ENCODE data around the gene PLCXD3. TPM values are rescaled to one million over a fixed set of nuclear protein-coding genes. Genes with fewer than 3 reads are reported as not detected.

Gene PLCXD3
- total RNA-seq, 1 donor from 2014 or later = 0.93 TPM

GRCh38 chr5:41337216-41337615 is 173.2 kb downstream of the PLCXD3 start:
- no peaks in the 10 kb centered on the region for H3K36me3 Mint-ChIP-seq (ENCODE audit: unreplicated experiment)
- H3K9me3 Mint-ChIP-seq (ENCODE audit: unreplicated experiment) = no peaks in the 10 kb centered on the region
- H3K4me1 Mint-ChIP-seq (ENCODE audit: low read depth, unreplicated experiment) = no peaks in the 10 kb centered on the region
- TF ChIP-seq CTCF (IDR thresholded peaks at IDR 0.05; ENCODE audit: partially characterized antibody, unreplicated experiment) = no peak
- no peaks in the 10 kb centered on the region for H3K27me3 Mint-ChIP-seq (ENCODE audit: unreplicated experiment)
- no peak overlapping the region for H3K4me3 Mint-ChIP-seq (ENCODE audit: unreplicated experiment)
- no peak for DNase-seq
- H3K27ac Mint-ChIP-seq (ENCODE audit: unreplicated experiment) = no peak overlapping the region

- Mint-ChIP-seq H3K27ac (ENCODE audit: unreplicated experiment) (no peak overlapping the region), H3K36me3 (ENCODE audit: unreplicated experiment) (no peaks in the 10 kb centered on the region), H3K9me3 (ENCODE audit: unreplicated experiment) (no peaks in the 10 kb centered on the region), H3K4me3 (ENCODE audit: unreplicated experiment) (no peak overlapping the region), H3K4me1 (ENCODE audit: low read depth, unreplicated experiment) (no peaks in the 10 kb centered on the region), H3K27me3 (ENCODE audit: unreplicated experiment) (no peaks in the 10 kb centered on the region)
- DNase-seq = no peak
- TF ChIP-seq CTCF (IDR thresholded peaks at IDR 0.05; ENCODE audit: partially characterized antibody, unreplicated experiment) = no peak
Observed at GRCh38 chr5:41336471-41336870, 173.9 kb downstream of the PLCXD3 start.

- Mint-ChIP-seq H3K4me1 (ENCODE audit: low read depth, unreplicated experiment) (no peaks in the 10 kb centered on the region), H3K27me3 (ENCODE audit: unreplicated experiment) (no peaks in the 10 kb centered on the region), H3K27ac (ENCODE audit: unreplicated experiment) (no peak overlapping the region), H3K36me3 (ENCODE audit: unreplicated experiment) (no peaks in the 10 kb centered on the region), H3K9me3 (ENCODE audit: unreplicated experiment) (no peaks in the 10 kb centered on the region), H3K4me3 (ENCODE audit: unreplicated experiment) (no peak overlapping the region)
- TF ChIP-seq CTCF (IDR thresholded peaks at IDR 0.05; ENCODE audit: partially characterized antibody, unreplicated experiment) = no peak
- DNase-seq = no peak
Observed at GRCh38 chr5:41335596-41336181, 174.7 kb downstream of the PLCXD3 start.

GRCh38 chr5:41334758-41335157 is 175.6 kb downstream of the PLCXD3 start:
- Mint-ChIP-seq H3K9me3 (ENCODE audit: unreplicated experiment) (no peaks in the 10 kb centered on the region), H3K4me1 (ENCODE audit: low read depth, unreplicated experiment) (no peaks in the 10 kb centered on the region), H3K27ac (ENCODE audit: unreplicated experiment) (no peak overlapping the region), H3K4me3 (ENCODE audit: unreplicated experiment) (no peak overlapping the region), H3K27me3 (ENCODE audit: unreplicated experiment) (no peaks in the 10 kb centered on the region), H3K36me3 (ENCODE audit: unreplicated experiment) (no peaks in the 10 kb centered on the region)
- DNase-seq = no peak
- no peak for TF ChIP-seq CTCF (IDR thresholded peaks at IDR 0.05; ENCODE audit: partially characterized antibody, unreplicated experiment)

GRCh38 chr5:41334221-41334620 is 176.2 kb downstream of the PLCXD3 start:
- no peaks in the 10 kb centered on the region for H3K9me3 Mint-ChIP-seq (ENCODE audit: unreplicated experiment)
- H3K4me3 Mint-ChIP-seq (ENCODE audit: unreplicated experiment) = no peak overlapping the region
- no peak for DNase-seq
- no peaks in the 10 kb centered on the region for H3K4me1 Mint-ChIP-seq (ENCODE audit: low read depth, unreplicated experiment)
- TF ChIP-seq CTCF (IDR thresholded peaks at IDR 0.05; ENCODE audit: partially characterized antibody, unreplicated experiment) = no peak
- H3K27ac Mint-ChIP-seq (ENCODE audit: unreplicated experiment) = no peak overlapping the region
- H3K36me3 Mint-ChIP-seq (ENCODE audit: unreplicated experiment) = no peaks in the 10 kb centered on the region
- no peaks in the 10 kb centered on the region for H3K27me3 Mint-ChIP-seq (ENCODE audit: unreplicated experiment)

Measured in glutamatergic neuron (in vitro differentiated cells).